Transverse colon (tissue), 3 donors: ENCODE data around the gene NDEL1.

Experiments used
- EP300 ChIP-seq: sonication (generic); formaldehyde crosslinking; IDR thresholded peaks from one replicate; pipeline ENCODE4 v1.6.1; 2017; ENCODE audit warnings: antibody characterized with exemption, low read depth
- TF ChIP-seq, protein P1 (sequence below), 5 experiments: fragments of 200-600 bp in 3 of 5; fragments of 450-650 bp in 2 of 5; sonication (generic) in 3 of 5; IDR thresholded peaks; 1 replicate in 2 of 5; 2 replicates in 3 of 5; pipeline ENCODE4 v1.5.1; 2016 to 2017; ENCODE audit warnings: antibody characterized with exemption in 5 of 5, inconsistent platforms in 3 of 5, mild to moderate bottlenecking in 2 of 5, moderate library complexity in 1 of 5

GRCh38 chr17:8453326-8453725 is 17.6 kb downstream of the NDEL1 start:
- TF ChIP-seq, protein P1, sequence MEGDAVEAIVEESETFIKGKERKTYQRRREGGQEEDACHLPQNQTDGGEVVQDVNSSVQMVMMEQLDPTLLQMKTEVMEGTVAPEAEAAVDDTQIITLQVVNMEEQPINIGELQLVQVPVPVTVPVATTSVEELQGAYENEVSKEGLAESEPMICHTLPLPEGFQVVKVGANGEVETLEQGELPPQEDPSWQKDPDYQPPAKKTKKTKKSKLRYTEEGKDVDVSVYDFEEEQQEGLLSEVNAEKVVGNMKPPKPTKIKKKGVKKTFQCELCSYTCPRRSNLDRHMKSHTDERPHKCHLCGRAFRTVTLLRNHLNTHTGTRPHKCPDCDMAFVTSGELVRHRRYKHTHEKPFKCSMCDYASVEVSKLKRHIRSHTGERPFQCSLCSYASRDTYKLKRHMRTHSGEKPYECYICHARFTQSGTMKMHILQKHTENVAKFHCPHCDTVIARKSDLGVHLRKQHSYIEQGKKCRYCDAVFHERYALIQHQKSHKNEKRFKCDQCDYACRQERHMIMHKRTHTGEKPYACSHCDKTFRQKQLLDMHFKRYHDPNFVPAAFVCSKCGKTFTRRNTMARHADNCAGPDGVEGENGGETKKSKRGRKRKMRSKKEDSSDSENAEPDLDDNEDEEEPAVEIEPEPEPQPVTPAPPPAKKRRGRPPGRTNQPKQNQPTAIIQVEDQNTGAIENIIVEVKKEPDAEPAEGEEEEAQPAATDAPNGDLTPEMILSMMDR (IDR thresholded peaks at IDR 0.05) = no peak
- no peak for TF ChIP-seq EP300
